Lower leg skin (tissue), 3 donors: ENCODE results near the gene MBNL3.

ENCODE experiments used
- CTCF ChIP-seq, 3 donors: fragments of 450-650 bp; IDR thresholded peaks; one replicate each; pipeline ENCODE4 v1.5.1; 2016; ENCODE audit warnings: antibody characterized with exemption in 3 of 3, mild to moderate bottlenecking in 3 of 3, moderate library complexity in 2 of 3
- POLR2A ChIP-seq, 2 donors: fragments of 450-650 bp; IDR thresholded peaks; one replicate each; pipeline ENCODE4 v1.6.1; 2016 to 2017; ENCODE audit warnings: antibody characterized with exemption in 2 of 2, mild to moderate bottlenecking in 1 of 2, moderate library complexity in 1 of 2

DNA sequence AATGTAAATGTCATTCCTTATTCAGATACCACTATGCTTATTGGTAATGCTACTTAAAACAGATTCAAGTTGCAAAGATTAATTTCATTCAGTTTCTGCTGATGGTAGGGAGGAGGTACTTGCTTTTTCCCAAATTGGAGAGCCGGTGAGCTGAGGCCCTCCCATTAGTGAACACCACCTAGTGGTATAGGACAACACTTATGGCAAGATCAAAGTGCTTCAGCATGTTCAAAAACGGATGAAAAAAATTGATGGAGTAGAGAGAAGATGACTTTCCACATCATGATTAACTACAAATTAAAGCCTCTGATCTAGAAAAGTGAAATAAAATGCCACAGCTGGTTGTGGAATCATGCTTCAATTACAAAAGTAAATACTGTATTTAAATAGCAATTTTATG, 112.9 kb downstream of the MBNL3 start:
- TF ChIP-seq CTCF (IDR thresholded peaks at IDR 0.05), result no peak
- no peak for TF ChIP-seq POLR2A (IDR thresholded peaks at IDR 0.05)
